ENCODE data around the gene TBCCD1.
"Not testable (repeated sequence)": the region's sequence is repeated elsewhere in the genome, so short reads cannot be mapped to it uniquely, and the experiment has no call there.

The TBCCD1 gene

GRCh38 chr3:186552408-186553031, 14.6 kb downstream of the TBCCD1 start:
- no peak for DNase-seq (ENCODE audit: low read depth in 1 of 2, low spot score in 1 of 2)

DNA sequence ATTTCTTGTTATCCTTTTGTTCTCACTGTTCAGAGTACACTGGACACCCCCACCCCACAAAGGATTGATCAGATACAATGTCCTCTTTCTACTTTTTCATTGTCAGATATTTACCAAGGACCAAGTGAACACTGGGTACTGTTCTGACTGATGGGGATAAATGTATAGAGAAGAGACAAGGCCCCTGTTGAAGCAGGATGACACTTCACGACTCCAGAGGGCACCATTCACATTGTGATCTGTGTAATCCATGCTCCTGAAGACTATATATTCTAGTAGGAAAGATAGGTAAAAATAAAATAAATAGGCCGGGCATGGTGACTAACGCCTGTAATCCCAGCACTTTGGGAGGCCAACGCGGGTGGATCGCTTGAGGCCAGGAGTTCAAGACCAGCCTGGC, 15.8 kb downstream of the TBCCD1 start:
- DNase-seq (ENCODE audit: low read depth in 1 of 2, low spot score in 1 of 2) = no peak

GRCh38 chr3:186549497-186549896, 17.6 kb downstream of the TBCCD1 start:
- no peak for DNase-seq (ENCODE audit: low read depth in 1 of 2, low spot score in 1 of 2)

DNA sequence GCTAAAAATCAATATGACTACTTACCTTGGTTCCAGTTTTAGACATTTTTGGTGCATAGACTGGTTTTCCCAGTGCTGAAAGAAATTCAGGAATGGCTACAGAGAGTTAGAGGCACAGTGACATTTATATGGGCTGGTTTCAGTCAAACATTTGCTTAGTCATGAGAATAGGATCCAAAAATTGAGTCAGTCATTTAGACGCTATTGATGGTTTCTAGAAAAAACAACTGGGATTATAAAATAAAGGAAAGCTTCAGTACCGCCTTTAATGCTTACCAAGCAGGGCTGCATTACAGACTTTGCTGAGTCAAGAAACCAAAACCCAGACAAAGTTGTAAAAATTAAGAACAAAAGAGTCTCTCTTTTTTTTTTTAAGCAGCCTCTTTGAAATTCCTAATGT, 22.9 kb downstream of the TBCCD1 start, which contains the start of gene CRYGS:
Gene CRYGS, minus strand, starts transcription at position 100 of the 400 bp plus-strand sequence. Its CDS starts 54 bp downstream, at position 46.
- no peak for DNase-seq (ENCODE audit: low read depth in 1 of 2, low spot score in 1 of 2)

DNA sequence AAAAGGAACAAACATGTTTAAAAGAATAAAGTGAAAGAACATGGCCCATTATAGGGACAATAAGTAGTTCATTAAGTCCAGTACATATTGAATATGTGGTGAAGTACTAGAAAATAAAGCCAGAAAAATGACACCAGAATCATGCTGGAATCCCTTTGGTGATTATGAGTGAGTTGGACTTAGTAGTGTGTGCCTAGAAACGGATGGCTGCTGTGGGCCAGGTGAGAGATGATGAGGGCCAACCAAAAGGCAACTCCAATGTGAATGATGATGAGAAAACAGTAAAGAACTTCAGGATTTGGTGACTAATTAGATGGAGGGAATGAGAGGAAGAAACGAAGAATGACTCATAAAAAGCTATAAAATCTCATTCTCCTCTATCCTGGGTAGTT, 26.3 kb downstream of the TBCCD1 start:
- no peak for DNase-seq (ENCODE audit: low read depth in 1 of 2, low spot score in 1 of 2)

- DNase-seq (ENCODE audit: low read depth in 1 of 2, low spot score in 1 of 2) = peak; percentile 50 to 61
Measured at GRCh38 chr3:186540221-186540834, 26.8 kb downstream of the TBCCD1 start.

GRCh38 chr3:186538779-186539178, 28.4 kb downstream of the TBCCD1 start:
- DNase-seq (ENCODE audit: low read depth in 1 of 2, low spot score in 1 of 2) = no peak

- DNase-seq (ENCODE audit: low read depth in 1 of 2, low spot score in 1 of 2) = no peak
Measured at GRCh38 chr3:186536883-186537844, 30.0 kb downstream of the TBCCD1 start.

DNA sequence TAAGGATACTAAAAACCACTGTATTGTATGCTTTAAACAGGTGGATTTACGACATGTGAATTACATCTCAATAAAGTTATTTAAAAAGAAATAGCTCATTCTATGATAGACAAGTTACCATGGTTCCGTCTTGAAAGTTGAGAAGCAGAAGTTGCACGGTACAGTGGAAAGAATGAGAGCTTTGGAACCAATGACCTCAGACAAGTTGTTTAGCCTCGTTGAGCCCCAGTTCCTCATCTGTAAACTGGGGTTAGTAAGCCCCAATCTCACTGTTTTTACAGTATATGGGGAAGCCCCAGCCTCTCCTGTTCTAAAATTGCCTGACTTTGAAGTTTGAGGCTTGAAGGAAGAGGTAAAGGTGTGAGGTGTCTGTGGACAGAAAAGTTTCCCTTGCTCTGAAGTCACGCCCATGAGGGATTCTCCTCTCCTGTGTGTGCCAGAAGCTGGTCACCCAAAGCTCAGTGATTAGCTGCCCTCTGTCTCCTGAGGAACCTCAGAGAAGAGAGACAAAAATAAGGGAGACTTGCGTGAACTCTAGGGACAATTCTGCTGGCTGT, 32.9 kb downstream of the TBCCD1 start:
- DNase-seq (ENCODE audit: low read depth in 1 of 2, low spot score in 1 of 2) = no peak

DNA sequence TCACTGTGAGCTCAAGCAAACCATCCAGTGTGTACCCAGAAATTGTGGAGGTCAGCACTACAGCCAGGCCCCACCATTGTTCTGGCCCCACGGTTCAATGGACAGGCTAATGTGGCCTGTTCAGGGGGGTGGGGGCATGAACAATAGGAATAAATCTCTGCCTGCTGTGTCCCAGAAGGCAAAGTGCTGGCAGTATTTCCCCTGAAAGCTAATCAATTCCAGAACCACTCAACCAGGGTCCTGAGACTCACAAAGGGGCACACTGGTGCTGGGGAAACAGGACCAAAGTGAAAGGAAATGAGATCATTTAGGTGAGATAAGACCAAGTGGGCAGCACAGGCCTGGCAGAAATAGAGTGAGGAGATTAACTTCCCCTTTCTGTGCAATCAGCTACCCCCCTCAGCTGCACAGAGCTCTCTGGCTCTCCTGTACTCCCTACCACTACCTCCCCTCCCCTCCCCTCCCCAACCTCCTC, 34.5 kb downstream of the TBCCD1 start:
- no peak for DNase-seq (ENCODE audit: low read depth in 1 of 2, low spot score in 1 of 2)

DNA sequence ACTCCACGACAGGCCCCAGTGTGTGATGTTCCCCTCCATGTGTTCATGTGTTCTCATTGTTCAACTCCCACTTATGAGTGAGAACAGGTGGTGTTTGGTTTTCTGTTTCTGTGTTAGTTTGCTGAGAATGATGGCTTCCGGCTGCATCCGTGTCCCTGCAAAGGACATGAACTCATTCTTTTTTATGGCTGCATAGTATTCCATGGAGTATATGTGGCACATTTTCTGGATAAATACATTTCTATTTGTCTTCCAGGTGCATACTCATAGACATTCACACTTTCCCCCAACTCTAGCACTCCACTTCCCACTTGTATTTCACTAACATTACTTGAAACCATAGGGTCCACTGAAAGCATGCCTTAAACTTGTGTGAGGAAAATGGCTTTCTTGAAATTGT, 35.4 kb downstream of the TBCCD1 start:
- DNase-seq (ENCODE audit: low read depth in 1 of 2, low spot score in 1 of 2) = not testable (repeated sequence)

DNA sequence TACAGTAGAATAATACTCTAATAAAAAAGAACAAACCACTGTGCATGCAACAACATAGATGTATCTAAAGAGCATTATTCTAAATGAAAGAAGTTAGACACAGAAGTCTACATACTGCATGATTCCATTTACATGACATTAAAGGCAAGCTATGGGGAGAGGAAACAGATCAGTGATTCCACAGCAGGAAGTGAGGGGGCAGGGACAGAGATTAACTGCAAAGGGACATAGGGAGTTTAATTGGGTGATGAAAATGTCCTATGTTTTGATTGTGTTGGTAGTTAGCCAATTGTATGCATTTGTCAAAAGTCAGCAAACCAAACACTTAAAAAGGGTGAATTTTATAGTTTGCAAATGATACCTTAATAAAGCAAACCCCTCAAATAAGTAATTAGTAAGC, 36.7 kb downstream of the TBCCD1 start:
- DNase-seq (ENCODE audit: low read depth in 1 of 2, low spot score in 1 of 2) = no peak

GRCh38 chr3:186529201-186529999, 37.7 kb downstream of the TBCCD1 start:
- DNase-seq (ENCODE audit: low read depth in 1 of 2, low spot score in 1 of 2) = no peak

- no peak for DNase-seq (ENCODE audit: low read depth in 1 of 2, low spot score in 1 of 2)
Measured at GRCh38 chr3:186526256-186526606, 40.9 kb downstream of the TBCCD1 start.

DNA sequence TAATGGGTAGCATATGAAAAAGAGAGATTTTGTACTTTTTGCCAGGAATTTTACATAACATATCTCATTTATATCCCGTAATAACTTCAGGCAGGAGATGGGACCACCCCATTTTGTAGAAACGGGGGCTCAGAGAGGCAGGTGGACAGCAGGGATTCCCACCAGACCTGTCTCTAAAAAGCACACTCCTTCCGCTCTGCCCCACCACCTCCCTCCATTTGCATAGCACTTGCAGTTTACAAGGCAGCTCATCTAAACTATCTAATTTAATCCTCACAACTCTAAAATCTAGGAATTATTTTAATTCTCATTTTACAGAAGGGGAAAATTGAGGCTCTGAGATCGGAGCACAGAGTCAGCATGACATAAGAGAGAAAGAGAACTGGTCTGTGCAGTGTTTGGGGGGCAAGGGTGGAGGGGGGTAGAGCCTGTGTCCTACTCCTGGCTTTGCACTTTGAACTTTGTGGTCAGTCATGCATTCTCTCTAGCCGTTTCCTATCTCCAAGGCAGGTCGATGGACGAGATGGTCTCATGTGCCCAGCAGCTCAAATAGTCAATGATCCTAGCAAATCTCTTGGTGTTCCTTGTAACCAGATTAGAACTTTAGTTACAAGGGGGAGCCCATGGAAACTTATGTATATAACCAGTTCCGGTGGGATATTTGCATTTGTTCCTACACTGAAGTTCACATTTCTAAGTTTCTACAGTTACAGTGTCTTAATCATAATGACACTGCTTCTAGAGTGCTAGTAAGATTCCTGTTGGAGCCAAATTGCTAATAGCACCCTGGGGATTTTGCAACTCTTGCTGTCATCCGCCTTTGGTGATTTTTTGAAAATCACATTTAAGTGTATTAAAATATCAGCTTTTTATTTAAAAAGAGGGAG, 41.5 kb downstream of the TBCCD1 start:
- no peak for DNase-seq (ENCODE audit: low read depth in 1 of 2, low spot score in 1 of 2)

GRCh38 chr3:186524616-186525015, 42.5 kb downstream of the TBCCD1 start:
- no peak for DNase-seq (ENCODE audit: low read depth in 1 of 2, low spot score in 1 of 2)

DNA sequence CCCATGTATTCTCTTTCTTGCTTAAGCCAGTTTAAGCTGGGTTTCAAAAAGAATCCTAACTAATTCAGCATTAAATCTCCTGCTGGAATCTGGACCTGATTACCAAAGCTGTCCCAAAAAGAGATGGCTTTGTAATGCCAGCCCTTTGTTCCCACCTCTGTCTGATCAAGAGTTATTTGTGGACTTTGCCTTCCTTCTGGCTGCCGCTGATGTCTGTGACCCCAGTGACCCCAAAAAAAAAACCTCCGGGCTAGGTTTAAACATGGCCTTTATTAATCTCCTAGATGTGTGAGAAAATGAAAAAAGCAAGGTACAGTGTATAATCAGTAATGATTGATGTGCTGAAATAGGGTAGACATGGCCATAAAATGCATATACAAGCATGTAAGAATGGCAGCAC, 43.7 kb downstream of the TBCCD1 start:
- DNase-seq (ENCODE audit: low read depth in 1 of 2, low spot score in 1 of 2) = no peak

GRCh38 chr3:186523022-186523421, 44.1 kb downstream of the TBCCD1 start:
- DNase-seq (ENCODE audit: low read depth in 1 of 2, low spot score in 1 of 2) = no peak

GRCh38 chr3:186520957-186521842, 45.9 kb downstream of the TBCCD1 start:
- no peak for DNase-seq (ENCODE audit: low read depth in 1 of 2, low spot score in 1 of 2)
